GM21723 (cell line): ENCODE measurements around the gene CWF19L1.

Experiments
- ATAC-seq: cut with Tn5 transposase; IDR thresholded peaks from one replicate; pipeline ENCODE4 v1.9.1; 2021; ENCODE audit warnings: mild to moderate bottlenecking, moderate library complexity; ENCODE audit not compliant: unreplicated experiment

The CWF19L1 gene

GRCh38 chr10:100182908-100183307 is 84.5 kb downstream of the CWF19L1 start:
- no peak for ATAC-seq
